Endothelial cell of umbilical vein (primary cell): ENCODE results near the gene MAP2K5.

Source experiments
- CTCF ChIP-seq, 2 donors: IDR thresholded peaks; 1 replicate in 1 of 2; 2 replicates in 1 of 2; pipeline ENCODE4 v1.5.1; 2011; ENCODE audit warnings: low read length in 2 of 2, mild to moderate bottlenecking in 2 of 2, moderate library complexity in 2 of 2, control low read depth in 1 of 2, inconsistent platforms in 1 of 2, low read depth in 1 of 2; ENCODE audit not compliant: insufficient read depth in 1 of 2; ENCODE audit errors: extremely low read depth in 1 of 2
- EZH2 ChIP-seq: IDR thresholded peaks from 2 replicates; pipeline ENCODE4 v1.6.1; 2012; ENCODE audit warnings: borderline replicate concordance, low read depth, mild to moderate bottlenecking, moderate library complexity, low read length, inconsistent platforms; ENCODE audit not compliant: severe bottlenecking
- POLR2A ChIP-seq: IDR thresholded peaks from 2 replicates; pipeline ENCODE4 v1.6.1; 2012; ENCODE audit warnings: low read depth, mild to moderate bottlenecking, control low read depth, low read length

- TF ChIP-seq CTCF (IDR thresholded peaks at IDR 0.05; ENCODE audit: extremely low read depth in 1 of 2, insufficient read depth in 1 of 2, low read depth in 1 of 2, low read length in 2 of 2) (no peak), EZH2 (no peak), POLR2A (no peak)
Observed at GRCh38 chr15:67805008-67805665, 262.6 kb downstream of the MAP2K5 start.
